ENCODE measurements around the gene CRB1.
A peak's percentile ranks its signal among the peaks of the same experiment; 100 is the strongest.
"Not testable (repeated sequence)": the region's sequence is repeated elsewhere in the genome, so short reads cannot be mapped to it uniquely, and the experiment has no call there.

The CRB1 gene

GRCh38 chr1:197466813-197467212, 198.8 kb downstream of the CRB1 start:
- DNase-seq = no peak

- DNase-seq = no peak
These were observed 199.8 kb downstream of the CRB1 start for GRCh38 chr1:197467881-197468280.

- DNase-seq = no peak
These were observed 200.6 kb downstream of the CRB1 start for GRCh38 chr1:197468543-197469175.

- no peak for DNase-seq
These were observed 201.7 kb downstream of the CRB1 start for GRCh38 chr1:197469620-197470210.

GRCh38 chr1:197470330-197470729, 202.3 kb downstream of the CRB1 start:
- DNase-seq = no peak

GRCh38 chr1:197471248-197471985, 203.4 kb downstream of the CRB1 start:
- no peak for DNase-seq

GRCh38 chr1:197472141-197472540, 204.1 kb downstream of the CRB1 start:
- no peak for DNase-seq

- DNase-seq = no peak
These were observed 212.4 kb downstream of the CRB1 start for GRCh38 chr1:197480446-197480845.

- DNase-seq = no peak
These were observed 213.0 kb downstream of the CRB1 start for GRCh38 chr1:197481101-197481500.

- DNase-seq = no peak
These were observed 217.7 kb downstream of the CRB1 start for GRCh38 chr1:197485790-197486189.

- peak; percentile 45 for DNase-seq
These were observed 218.9 kb downstream of the CRB1 start for GRCh38 chr1:197486946-197487345.

- DNase-seq = not testable (repeated sequence)
These were observed 223.5 kb downstream of the CRB1 start for GRCh38 chr1:197491505-197491904.

GRCh38 chr1:197496722-197497121, 228.7 kb downstream of the CRB1 start:
- no peak for DNase-seq

- no peak for DNase-seq
These were observed 242.8 kb downstream of the CRB1 start for GRCh38 chr1:197510691-197511378.

GRCh38 chr1:197515421-197515820, 247.4 kb downstream of the CRB1 start:
- no peak for DNase-seq

GRCh38 chr1:197519741-197520334, 251.8 kb downstream of the CRB1 start:
- DNase-seq = no peak

- no peak for DNase-seq
These were observed 253.2 kb downstream of the CRB1 start for GRCh38 chr1:197521118-197521739.

GRCh38 chr1:197526736-197527371, 258.8 kb downstream of the CRB1 start:
- DNase-seq = peak; percentile 17
